Suprapubic skin (tissue), 4 donors: Measurements from ENCODE around the gene GPR84.

Experiments used
- CTCF ChIP-seq, 2 donors: fragments of 200-600 bp in 1 of 2; fragments of 450-650 bp in 1 of 2; sonication (generic) in 1 of 2; IDR thresholded peaks; one replicate each; pipeline ENCODE4 v1.5.1; 2016 to 2019; ENCODE audit warnings: antibody characterized with exemption in 2 of 2, mild to moderate bottlenecking in 1 of 2, moderate library complexity in 1 of 2
- EP300 ChIP-seq: sonication (generic); formaldehyde crosslinking; IDR thresholded peaks from one replicate; pipeline ENCODE4 v1.6.1; 2017; ENCODE audit warnings: antibody characterized with exemption
- POLR2A ChIP-seq, 2 donors: fragments of 450-650 bp; IDR thresholded peaks; one replicate each; pipeline ENCODE4 v1.6.1; 2017; ENCODE audit warnings: antibody characterized with exemption in 2 of 2, mild to moderate bottlenecking in 2 of 2, moderate library complexity in 2 of 2
- POLR2AphosphoS5 ChIP-seq, 3 donors: sonication (generic); formaldehyde crosslinking; IDR thresholded peaks; one replicate each; pipeline ENCODE4 v1.6.1; 2017; ENCODE audit warnings: antibody characterized with exemption in 3 of 3

- TF ChIP-seq EP300 (no peak), POLR2A (IDR thresholded peaks at IDR 0.05) (no peak), CTCF (IDR thresholded peaks at IDR 0.05) (no peak), POLR2AphosphoS5 (IDR thresholded peaks at IDR 0.05) (no peak)
Observed at GRCh38 chr12:54412786-54413185, 48.5 kb upstream of the GPR84 start.
